Natural killer cell treated with Interleukin-12 subunit alpha and Interleukin-12 subunit beta and Interleukin-15 and Interleukin-18, amount 100 ng/mL, for 72 hours (primary cell): ENCODE measurements around the gene SCYGR2. TPM values are rescaled to one million over a fixed set of nuclear protein-coding genes. Genes with fewer than 3 reads are reported as not detected.

Experiments
- ATAC-seq, 2 donors: fragments of 150-1000 bp; cut with Tn5 transposase in 1 of 2; sonication (Bioruptor Pico), chemical (Tn5 transposase) in 1 of 2; 2 replicates each; pipeline ENCODE4 v1.10.0; 2021
- DNase-seq: peaks from one replicate; pipeline ENCODE4 v3.0.0; 2022; ENCODE audit warnings: low spot score
- H3K27ac Mint-ChIP-seq, 2 donors: 1 replicate in 1 of 2; 2 replicates in 1 of 2; pipeline ENCODE4 v1.8.0; 2022; ENCODE audit warnings: mixed read lengths in 2 of 2, mild to moderate bottlenecking in 1 of 2, moderate library complexity in 1 of 2
- H3K27me3 Mint-ChIP-seq, 2 donors: 1 replicate in 1 of 2; 2 replicates in 1 of 2; pipeline ENCODE4 v1.8.0; 2022; ENCODE audit warnings: mixed read lengths in 2 of 2
- H3K36me3 Mint-ChIP-seq: one replicate; pipeline ENCODE4 v1.8.0; 2022; ENCODE audit warnings: mixed read lengths
- H3K4me1 Mint-ChIP-seq, 2 donors: 1 replicate in 1 of 2; 2 replicates in 1 of 2; pipeline ENCODE4 v1.8.0; 2022; ENCODE audit warnings: low read depth in 2 of 2, mixed read lengths in 2 of 2, mild to moderate bottlenecking in 1 of 2
- H3K4me3 Mint-ChIP-seq: one replicate; pipeline ENCODE4 v1.8.0; 2022; ENCODE audit warnings: mixed read lengths
- H3K9me3 Mint-ChIP-seq: 2 replicates; pipeline ENCODE4 v1.8.0; 2022; ENCODE audit warnings: mixed read lengths
- total RNA-seq, 2 donors: library from RNA; stranded (reverse); gene quantifications; one replicate each; pipeline ENCODE4 v1.2.3, GENCODE V29; 2022

SCYGR2 gene
- total RNA-seq, 2 donors from 2014 or later, result not detected

DNA sequence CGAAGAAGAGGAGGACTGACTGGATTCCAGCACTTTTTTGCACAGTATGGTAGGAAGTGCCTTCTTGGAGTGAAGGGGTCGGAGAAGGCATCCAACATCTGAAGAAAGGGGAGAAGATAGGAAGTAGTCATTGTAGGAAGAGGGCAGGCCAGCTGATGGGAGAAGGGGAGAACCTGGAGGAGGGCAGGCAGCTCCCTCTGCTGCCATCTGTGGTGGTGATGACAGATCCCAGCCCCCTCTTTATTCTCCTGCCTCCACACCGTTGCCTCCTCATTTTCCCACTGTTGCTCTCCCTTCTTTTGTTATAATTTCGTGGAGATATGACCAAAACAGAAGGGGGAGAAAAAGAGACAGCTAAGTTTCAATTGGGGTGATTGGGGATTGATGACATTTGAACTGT lies 2.9 kb upstream of the SCYGR2 start:
- no peaks in the 10 kb centered on the region for H3K4me1 Mint-ChIP-seq
- H3K4me3 Mint-ChIP-seq, result no peak overlapping the region
- DNase-seq (no peak), ATAC-seq (no peak)
- H3K36me3 Mint-ChIP-seq, result no peaks in the 10 kb centered on the region
- H3K27me3 Mint-ChIP-seq, result peaks cover 24 to 39% of the 10 kb centered on the region in 2 donors
- H3K27ac Mint-ChIP-seq, result no peak overlapping the region
- H3K9me3 Mint-ChIP-seq, result peaks cover 4% of the 10 kb centered on the region

DNA sequence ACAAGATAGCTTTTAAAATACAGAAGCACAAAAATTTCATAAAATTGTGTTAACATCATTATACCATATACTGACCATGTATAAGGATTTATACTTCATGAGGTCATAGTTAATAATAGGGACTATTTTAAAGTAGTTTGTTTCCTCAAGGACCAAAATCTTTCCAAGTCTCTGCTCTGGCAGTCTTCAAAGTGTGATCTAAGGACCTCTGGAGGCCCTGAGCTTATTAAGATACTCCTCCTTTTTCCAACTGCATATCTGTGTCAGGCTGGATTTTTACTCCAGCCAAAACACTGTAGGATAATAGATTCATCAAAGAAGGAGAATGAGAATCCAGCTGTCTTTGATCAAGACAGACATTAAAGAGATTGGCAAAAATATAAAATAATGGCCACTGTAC lies 1.7 kb upstream of the SCYGR2 start:
- Mint-ChIP-seq H3K27me3 (peaks cover 20 to 33% of the 10 kb centered on the region in 2 donors), H3K9me3 (peaks cover 4% of the 10 kb centered on the region)

DNA sequence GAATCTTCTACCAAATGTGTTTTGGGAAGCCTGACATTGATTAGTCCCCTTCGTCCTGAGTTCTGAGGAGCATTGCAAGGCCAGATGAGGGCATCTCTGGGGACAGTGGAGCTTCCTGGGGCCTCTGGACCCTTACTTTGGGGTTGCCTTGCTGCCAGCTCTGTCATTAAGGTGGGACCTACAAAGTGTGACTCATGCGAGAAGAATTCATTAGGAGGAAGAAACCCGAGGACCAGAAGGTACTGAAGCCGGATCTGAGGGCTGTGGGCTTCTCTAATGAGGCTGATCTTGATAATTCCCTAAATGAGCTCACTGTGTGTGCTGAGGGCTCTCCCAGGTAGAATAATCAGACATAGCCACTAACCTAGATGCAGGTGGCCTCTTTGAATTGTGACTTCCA lies 695 bp upstream of the SCYGR2 start:
- ATAC-seq (no peak), DNase-seq (no peak)
- no peaks in the 10 kb centered on the region for H3K4me1 Mint-ChIP-seq
- H3K27ac Mint-ChIP-seq, result no peak overlapping the region
- H3K36me3 Mint-ChIP-seq, result no peaks in the 10 kb centered on the region
- H3K9me3 Mint-ChIP-seq, result peaks cover 4% of the 10 kb centered on the region
- peaks cover 21 to 32% of the 10 kb centered on the region in 2 donors for H3K27me3 Mint-ChIP-seq
- H3K4me3 Mint-ChIP-seq, result no peak overlapping the region

More for the DNA sequence above, 1.7 kb upstream of the SCYGR2 start:
- no peak for DNase-seq
- H3K27ac Mint-ChIP-seq, result no peak overlapping the region
- H3K4me3 Mint-ChIP-seq, result no peak overlapping the region
- ATAC-seq, result no peak
- no peaks in the 10 kb centered on the region for H3K4me1 Mint-ChIP-seq
- no peaks in the 10 kb centered on the region for H3K36me3 Mint-ChIP-seq

DNA sequence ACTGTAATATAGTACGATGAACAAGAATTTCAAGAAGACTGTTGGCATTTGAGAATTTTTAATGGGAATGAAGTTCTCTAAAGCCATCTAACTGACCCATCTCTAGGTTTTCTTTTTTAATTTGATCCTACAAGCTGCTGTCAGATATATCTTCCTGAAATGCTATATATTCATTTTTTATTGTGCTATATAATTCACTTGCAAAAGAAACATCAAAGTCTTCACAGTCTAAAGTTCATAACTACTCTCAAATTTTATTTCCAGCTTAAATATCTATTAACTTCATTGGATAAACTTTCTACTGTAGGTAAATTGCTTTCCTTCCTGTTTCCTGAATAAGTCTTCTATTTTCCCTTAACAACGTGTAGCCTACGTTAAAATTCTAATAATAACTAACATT lies 3.7 kb downstream of the SCYGR2 start:
- H3K9me3 Mint-ChIP-seq, result no peaks in the 10 kb centered on the region
- H3K27ac Mint-ChIP-seq, result no peak overlapping the region
- H3K4me3 Mint-ChIP-seq, result no peak overlapping the region
- no peaks in the 10 kb centered on the region for H3K4me1 Mint-ChIP-seq
- no peaks in the 10 kb centered on the region for H3K36me3 Mint-ChIP-seq
- peaks cover 12 to 30% of the 10 kb centered on the region in 2 donors for H3K27me3 Mint-ChIP-seq
- DNase-seq (no peak), ATAC-seq (no peak)

DNA sequence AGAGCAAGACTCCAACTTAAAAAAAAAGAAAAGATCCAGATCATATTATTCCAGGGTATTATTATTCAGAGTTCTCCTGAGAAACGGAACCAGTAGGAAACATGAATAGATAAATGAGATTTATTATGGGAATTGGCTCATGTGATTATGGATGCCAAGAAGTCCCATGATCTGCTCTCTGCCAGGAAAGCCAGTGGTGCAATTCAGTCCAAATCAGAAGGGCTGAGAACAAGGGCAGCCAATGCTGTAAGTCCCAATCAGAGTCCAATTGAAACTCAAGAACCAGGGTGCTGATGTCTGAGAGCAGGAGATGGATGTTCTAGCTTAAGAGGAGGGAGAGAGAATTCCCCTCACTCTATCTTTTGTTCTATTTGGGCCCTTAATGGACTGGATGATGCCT lies 7.8 kb downstream of the SCYGR2 start:
- DNase-seq, result no peak
- Mint-ChIP-seq H3K27me3 (peaks cover 21 to 32% of the 10 kb centered on the region in 2 donors), H3K36me3 (no peaks in the 10 kb centered on the region), H3K27ac (no peak overlapping the region), H3K9me3 (no peaks in the 10 kb centered on the region), H3K4me1 (peaks cover 0 to 3% of the 10 kb centered on the region in 2 donors), H3K4me3 (no peak overlapping the region)
- no peak for ATAC-seq

DNA sequence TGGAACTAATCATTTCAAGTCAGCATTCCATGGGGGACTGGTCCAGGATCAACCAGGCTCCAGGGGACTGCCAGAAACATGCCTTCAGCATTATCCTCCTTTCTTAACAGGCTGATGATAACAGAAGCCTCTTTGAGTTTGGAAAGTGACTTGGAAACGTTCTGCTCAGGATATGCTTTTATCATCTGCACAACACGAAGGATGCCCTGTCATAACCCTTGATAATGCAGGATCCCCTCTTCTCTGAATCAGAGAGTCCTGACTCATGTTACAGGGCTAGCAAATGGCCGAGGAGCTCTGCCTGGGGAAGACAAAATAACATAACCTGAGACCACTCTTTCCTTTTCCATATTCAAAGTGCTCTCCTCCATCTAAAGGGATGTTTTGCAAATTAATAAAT lies 9.2 kb downstream of the SCYGR2 start:
- Mint-ChIP-seq H3K36me3 (no peaks in the 10 kb centered on the region), H3K27me3 (peaks cover 21 to 39% of the 10 kb centered on the region in 2 donors), H3K9me3 (no peaks in the 10 kb centered on the region), H3K4me3 (no peak overlapping the region), H3K27ac (no peak overlapping the region), H3K4me1 (peaks cover 0 to 3% of the 10 kb centered on the region in 2 donors)
- DNase-seq, result no peak
- no peak for ATAC-seq

DNA sequence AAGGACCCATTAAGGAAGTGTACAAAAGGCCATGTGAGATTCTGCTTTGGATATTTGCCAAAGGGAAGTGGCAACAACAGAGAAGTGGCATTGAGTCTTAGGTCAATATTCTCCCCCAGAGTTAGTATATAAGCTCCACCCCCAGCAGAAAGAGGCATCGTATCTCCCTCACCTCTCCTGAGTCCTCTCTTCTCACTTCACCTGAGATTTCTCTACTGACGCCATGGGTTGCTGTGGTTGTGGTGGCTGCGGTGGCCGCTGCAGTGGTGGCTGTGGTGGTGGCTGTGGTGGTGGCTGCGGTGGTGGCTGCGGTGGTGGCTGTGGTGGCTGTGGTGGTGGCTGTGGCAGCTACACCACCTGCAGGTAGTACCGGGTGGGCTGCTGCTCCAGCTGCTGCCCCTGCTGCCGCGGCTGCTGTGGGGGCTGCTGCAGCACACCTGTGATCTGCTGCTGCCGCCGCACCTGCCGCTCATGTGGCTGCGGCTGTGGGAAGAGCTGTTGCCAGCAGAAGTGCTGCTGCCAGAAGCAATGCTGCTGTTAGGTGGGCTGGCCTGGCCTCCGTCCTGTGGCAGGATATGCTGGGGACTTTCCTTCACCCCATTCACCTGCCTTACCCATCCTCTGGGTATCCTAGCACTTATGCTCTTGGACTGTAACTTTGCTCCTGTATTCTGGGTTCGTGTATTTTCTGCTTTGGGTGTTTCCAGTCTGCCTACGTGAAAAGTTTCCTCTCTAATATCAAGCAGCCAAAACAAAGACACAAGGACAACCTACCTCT lies 10.1 kb downstream of the SCYGR2 start:
- peaks cover 0 to 3% of the 10 kb centered on the region in 2 donors for H3K4me1 Mint-ChIP-seq
- H3K36me3 Mint-ChIP-seq, result no peaks in the 10 kb centered on the region
- no peak for DNase-seq
- ATAC-seq, result no peak
- peaks cover 19 to 31% of the 10 kb centered on the region in 2 donors for H3K27me3 Mint-ChIP-seq
- H3K27ac Mint-ChIP-seq, result no peak overlapping the region
- no peaks in the 10 kb centered on the region for H3K9me3 Mint-ChIP-seq
- H3K4me3 Mint-ChIP-seq, result no peak overlapping the region

DNA sequence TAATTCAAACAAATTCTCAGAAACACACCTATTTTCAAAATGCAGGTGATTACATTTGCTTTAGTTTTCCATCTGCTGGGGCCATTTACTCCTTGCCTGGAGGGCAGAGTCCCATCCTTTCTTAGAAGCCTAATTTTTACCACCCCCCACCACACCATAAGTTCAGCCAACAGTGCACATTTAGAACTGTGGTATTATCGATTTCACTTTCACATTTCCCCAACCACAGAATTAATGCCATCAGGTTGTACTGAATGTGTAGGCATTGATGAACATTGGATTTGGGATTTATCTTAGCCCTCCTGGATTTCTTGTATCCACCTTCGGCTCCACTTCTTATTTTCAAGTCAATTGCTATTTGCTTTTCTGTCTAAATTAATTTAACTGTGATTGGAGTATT lies 11.4 kb downstream of the SCYGR2 start:
- ATAC-seq (no peak), DNase-seq (no peak)
- Mint-ChIP-seq H3K27me3 (peaks cover 19 to 28% of the 10 kb centered on the region in 2 donors), H3K36me3 (no peaks in the 10 kb centered on the region), H3K4me1 (peaks cover 0 to 3% of the 10 kb centered on the region in 2 donors), H3K27ac (no peak overlapping the region), H3K9me3 (no peaks in the 10 kb centered on the region), H3K4me3 (no peak overlapping the region)

DNA sequence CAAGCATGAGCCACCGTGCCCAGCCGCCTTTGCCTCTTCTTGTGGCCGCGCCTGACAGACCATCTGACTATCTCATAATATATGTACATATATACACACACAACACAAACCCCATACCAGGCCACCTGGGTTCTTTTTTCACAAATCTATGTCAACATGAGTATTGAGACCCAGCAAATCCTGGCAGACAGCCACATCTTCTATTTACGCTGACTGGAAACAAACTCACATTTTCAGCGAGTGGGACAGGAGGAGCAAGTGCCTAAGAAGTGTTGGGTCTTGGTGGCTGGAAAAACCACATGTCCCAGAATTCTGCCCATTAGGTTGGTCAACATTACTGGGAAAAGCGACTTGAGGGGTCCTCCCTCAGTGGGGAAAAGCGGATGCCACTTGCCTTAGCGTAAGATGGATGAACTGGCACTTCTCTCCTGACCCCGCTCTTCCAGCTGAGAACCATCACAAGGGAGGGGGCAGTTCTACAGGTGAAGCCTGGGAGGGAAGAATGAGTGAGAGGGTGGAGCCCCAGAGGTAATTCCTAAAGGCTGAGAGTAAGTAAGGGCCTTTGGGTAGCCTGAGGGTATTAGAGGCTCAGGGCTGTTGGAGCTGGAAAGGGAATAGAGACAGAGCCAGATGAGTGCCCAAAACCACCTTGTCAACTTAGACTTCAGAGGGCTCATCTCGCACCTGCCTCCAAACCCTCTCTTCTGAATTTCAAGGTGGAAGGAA lies 14.0 kb downstream of the SCYGR2 start:
- no peak for DNase-seq
- Mint-ChIP-seq H3K4me3 (no peak overlapping the region), H3K36me3 (no peaks in the 10 kb centered on the region), H3K9me3 (no peaks in the 10 kb centered on the region), H3K27me3 (peaks cover 22 to 32% of the 10 kb centered on the region in 2 donors), H3K27ac (no peak overlapping the region), H3K4me1 (peaks cover 0 to 3% of the 10 kb centered on the region in 2 donors)
- ATAC-seq, result no peak

DNA sequence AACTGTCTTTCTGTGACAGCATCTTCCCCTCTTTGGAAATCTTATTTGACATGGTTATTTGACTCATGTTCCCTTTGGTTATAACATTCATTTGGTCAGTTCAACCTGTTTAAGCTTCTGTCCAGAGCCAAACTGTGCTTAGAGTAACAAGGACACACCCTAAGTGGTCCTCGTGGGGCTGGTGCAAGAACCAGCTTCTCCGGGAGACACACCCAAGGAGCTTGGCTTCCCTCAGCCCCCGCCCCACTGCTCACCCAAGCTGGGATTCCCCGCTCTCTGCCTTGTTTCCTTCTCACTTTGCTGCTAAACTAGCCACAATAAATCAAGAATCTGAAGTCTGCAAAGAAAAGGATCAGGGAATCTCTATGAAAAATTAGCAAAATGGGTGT lies 14.6 kb downstream of the SCYGR2 start:
- Mint-ChIP-seq H3K27ac (no peak overlapping the region), H3K4me3 (no peak overlapping the region), H3K27me3 (peaks cover 22 to 32% of the 10 kb centered on the region in 2 donors), H3K9me3 (no peaks in the 10 kb centered on the region), H3K4me1 (peaks cover 0 to 3% of the 10 kb centered on the region in 2 donors), H3K36me3 (no peaks in the 10 kb centered on the region)
- no peak for ATAC-seq
- DNase-seq, result no peak

DNA sequence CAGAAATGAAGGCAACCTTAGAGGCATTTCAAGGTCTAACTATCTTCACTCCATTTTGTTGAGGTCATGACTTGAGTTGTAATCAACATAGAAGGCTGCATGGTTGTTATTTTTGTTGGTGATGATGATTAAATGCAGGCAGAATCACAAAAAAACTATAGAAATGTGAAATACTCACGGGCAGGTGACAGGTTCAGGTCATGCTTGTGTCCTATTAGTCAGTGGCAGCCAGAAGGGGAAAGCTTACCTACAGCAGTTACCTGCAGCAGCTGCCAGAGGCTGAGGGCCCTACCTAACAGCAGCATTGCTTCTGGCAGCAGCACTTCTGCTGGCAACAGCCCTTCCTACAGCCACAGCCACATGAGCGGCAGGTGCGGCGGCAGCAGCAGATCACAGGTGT lies 15.6 kb downstream of the SCYGR2 start:
- H3K27ac Mint-ChIP-seq, result no peak overlapping the region
- DNase-seq (no peak), ATAC-seq (no peak)
- H3K9me3 Mint-ChIP-seq, result no peaks in the 10 kb centered on the region
- peaks cover 20 to 32% of the 10 kb centered on the region in 2 donors for H3K27me3 Mint-ChIP-seq
- no peaks in the 10 kb centered on the region for H3K36me3 Mint-ChIP-seq
- peaks cover 0 to under 1% of the 10 kb centered on the region in 2 donors for H3K4me1 Mint-ChIP-seq
- H3K4me3 Mint-ChIP-seq, result no peak overlapping the region

DNA sequence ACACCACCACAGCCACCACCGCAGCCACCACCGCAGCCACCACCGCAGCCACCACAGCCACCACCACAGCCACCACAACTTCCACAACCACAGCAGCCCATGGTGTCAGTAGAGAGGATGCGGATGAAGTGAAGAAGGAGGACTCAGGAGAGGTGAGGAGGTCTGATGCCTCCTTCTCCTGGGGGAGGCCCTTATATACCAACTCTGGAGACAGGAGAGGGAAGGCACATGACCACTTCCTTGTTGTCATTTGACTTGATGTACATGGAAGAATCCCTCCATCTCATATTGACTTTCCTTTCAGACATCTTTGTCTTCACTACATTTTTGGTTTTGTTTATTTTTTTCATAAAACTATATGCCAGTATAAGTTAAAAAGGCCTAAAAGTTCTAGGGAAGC lies 16.0 kb downstream of the SCYGR2 start, which contains the start of gene SCYGR3:
SCYGR3 (minus strand) TSS at position 101 of the 400 bp plus-strand sequence; CDS start at position 101, 0 bp downstream.
- Mint-ChIP-seq H3K27me3 (peaks cover 18 to 31% of the 10 kb centered on the region in 2 donors), H3K9me3 (no peaks in the 10 kb centered on the region), H3K36me3 (no peaks in the 10 kb centered on the region), H3K27ac (no peak within 1 kb of the TSS), H3K4me1 (no peaks in the 10 kb centered on the region), H3K4me3 (no peak within 1 kb of the TSS)
- no peak for DNase-seq
- ATAC-seq, result no peak

DNA sequence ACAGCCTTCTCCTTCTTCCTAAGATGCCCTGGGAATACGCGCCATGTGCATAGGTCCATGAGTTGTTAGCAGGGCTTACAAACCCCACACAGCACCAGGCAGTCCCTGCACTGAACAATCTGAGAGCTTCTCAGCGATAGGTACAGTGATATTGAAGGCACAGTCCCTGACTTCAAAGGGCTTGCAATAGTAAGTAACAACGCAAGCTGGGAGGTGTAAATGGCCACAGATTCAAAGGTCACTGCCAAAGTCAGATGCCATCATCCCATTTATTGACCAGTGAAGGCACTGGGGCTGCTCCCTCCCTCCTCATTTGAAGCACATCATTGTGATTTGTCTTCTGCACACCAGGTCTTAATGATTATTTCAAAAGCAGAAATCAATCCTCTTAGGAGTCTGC lies 16.5 kb downstream of the SCYGR2 start:
- Mint-ChIP-seq H3K27ac (no peak overlapping the region), H3K27me3 (peaks cover 15 to 27% of the 10 kb centered on the region in 2 donors), H3K9me3 (no peaks in the 10 kb centered on the region), H3K4me1 (no peaks in the 10 kb centered on the region), H3K4me3 (no peak overlapping the region), H3K36me3 (no peaks in the 10 kb centered on the region)
- DNase-seq (no peak), ATAC-seq (no peak)

DNA sequence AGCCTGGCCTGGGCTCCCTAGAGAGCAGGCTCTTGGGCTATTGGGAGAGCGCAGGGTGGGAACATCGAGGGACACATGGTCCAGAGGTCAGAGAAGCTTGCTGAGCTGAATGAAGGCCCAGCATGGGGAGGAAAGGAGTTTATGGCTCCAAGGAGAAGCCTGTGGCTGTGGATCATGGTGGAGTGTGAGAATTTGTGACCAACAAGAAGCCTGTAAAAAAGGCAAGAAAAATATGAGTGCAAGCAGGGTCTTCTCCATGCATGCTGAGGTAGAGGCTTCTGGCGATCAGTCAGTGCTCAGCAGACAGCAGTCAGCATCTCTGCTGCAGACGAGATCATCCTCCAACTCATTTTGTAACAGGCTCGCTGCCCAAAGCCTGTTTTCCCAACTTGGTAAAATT lies 17.2 kb downstream of the SCYGR2 start:
- Mint-ChIP-seq H3K36me3 (no peaks in the 10 kb centered on the region), H3K4me3 (no peak overlapping the region)

More for the DNA sequence above, 17.2 kb downstream of the SCYGR2 start:
- no peaks in the 10 kb centered on the region for H3K4me1 Mint-ChIP-seq
- no peak overlapping the region for H3K27ac Mint-ChIP-seq
- peaks cover 13 to 24% of the 10 kb centered on the region in 2 donors for H3K27me3 Mint-ChIP-seq
- DNase-seq (no peak), ATAC-seq (no peak)
- H3K9me3 Mint-ChIP-seq, result no peaks in the 10 kb centered on the region
